ENCODE results near the gene CFLAR. TPM values are rescaled to one million over a fixed set of nuclear protein-coding genes. Genes with fewer than 3 reads are reported as not detected.
A peak's percentile ranks its signal among the peaks of the same experiment; 100 is the strongest.

CFLAR gene
- total RNA-seq, 1 donor from 2014 or later, result 46.1 TPM

DNA sequence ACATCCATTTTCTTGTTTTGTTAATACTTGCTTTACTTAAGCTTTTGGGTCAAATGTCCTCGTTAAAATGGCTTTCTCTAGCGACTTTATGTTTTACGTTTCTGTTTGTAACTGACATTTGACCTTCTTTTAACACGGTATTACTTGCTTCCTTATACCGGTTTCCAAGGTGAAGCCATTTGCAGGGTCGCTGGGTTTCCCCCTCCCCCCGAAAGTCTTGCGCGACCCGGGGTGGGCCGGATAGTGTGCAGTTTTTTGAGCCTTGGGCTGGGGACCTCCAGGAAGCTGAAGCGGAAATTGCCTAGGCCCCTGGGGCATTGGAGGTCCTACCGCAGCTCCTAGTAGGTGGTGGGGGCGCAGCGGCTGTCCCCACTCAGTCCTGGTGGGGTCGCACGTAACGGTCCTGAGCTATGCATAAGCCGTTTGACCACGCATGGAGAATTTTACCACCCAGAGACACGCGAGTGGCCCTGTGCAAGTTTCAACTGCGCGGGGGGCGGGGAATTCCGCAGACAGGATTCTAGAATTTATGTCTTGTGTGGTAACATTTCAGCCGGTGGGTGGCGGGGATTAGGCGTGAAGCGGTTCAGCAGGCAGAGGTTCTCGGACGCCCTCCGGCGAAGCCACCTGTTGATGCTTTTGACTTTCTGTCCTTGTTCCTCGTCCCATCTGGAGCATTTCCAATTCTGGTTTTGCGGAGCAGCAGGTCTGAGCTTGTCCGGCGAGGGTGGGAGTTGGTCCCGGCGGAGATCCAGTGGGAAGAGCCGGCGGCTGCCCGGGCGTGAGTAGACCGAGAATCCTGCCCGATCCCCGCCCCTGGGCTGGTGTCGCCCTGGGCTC, 2.4 kb downstream of the CFLAR start:
- Mint-ChIP-seq H3K36me3 (ENCODE audit: insufficient read depth) (no peaks in the 10 kb centered on the region), H3K4me3 (ENCODE audit: low read depth) (peak overlapping the region; percentile 89), H3K27ac (peak overlapping the region; percentile 87), H3K27me3 (no peaks in the 10 kb centered on the region), H3K9me3 (ENCODE audit: low read depth) (no peaks in the 10 kb centered on the region), H3K4me1 (ENCODE audit: low read depth) (peaks cover 36% of the 10 kb centered on the region)
- DNase-seq (ENCODE audit: low spot score, unreplicated experiment), result peak; percentile 44
- TF ChIP-seq CTCF (IDR thresholded peaks at IDR 0.05; ENCODE audit: unreplicated experiment), result peak; percentile 45

- no peak for TF ChIP-seq CTCF (IDR thresholded peaks at IDR 0.05; ENCODE audit: unreplicated experiment)
- Mint-ChIP-seq H3K36me3 (ENCODE audit: insufficient read depth) (no peaks in the 10 kb centered on the region), H3K4me3 (ENCODE audit: low read depth) (peak overlapping the region; percentile 89), H3K9me3 (ENCODE audit: low read depth) (no peaks in the 10 kb centered on the region), H3K4me1 (ENCODE audit: low read depth) (peaks cover 45% of the 10 kb centered on the region), H3K27me3 (no peaks in the 10 kb centered on the region), H3K27ac (peak overlapping the region; percentile 87)
- no peak for DNase-seq (ENCODE audit: low spot score, unreplicated experiment)
Observed at GRCh38 chr2:201118961-201119854, 3.2 kb downstream of the CFLAR start.

GRCh38 chr2:201122276-201122675, 6.3 kb downstream of the CFLAR start:
- Mint-ChIP-seq H3K9me3 (ENCODE audit: low read depth) (no peaks in the 10 kb centered on the region), H3K4me1 (ENCODE audit: low read depth) (peaks cover 62% of the 10 kb centered on the region), H3K36me3 (ENCODE audit: insufficient read depth) (no peaks in the 10 kb centered on the region), H3K27ac (no peak overlapping the region), H3K27me3 (no peaks in the 10 kb centered on the region), H3K4me3 (ENCODE audit: low read depth) (no peak overlapping the region)
- no peak for DNase-seq (ENCODE audit: low spot score, unreplicated experiment)
- TF ChIP-seq CTCF (IDR thresholded peaks at IDR 0.05; ENCODE audit: unreplicated experiment), result no peak

- Mint-ChIP-seq H3K4me1 (ENCODE audit: low read depth) (peaks cover 52% of the 10 kb centered on the region), H3K4me3 (ENCODE audit: low read depth) (peak overlapping the region; percentile 45)
Observed at GRCh38 chr2:201126308-201127151, 10.6 kb downstream of the CFLAR start.

More at GRCh38 chr2:201126308-201127151, 10.6 kb downstream of the CFLAR start:
- Mint-ChIP-seq H3K9me3 (ENCODE audit: low read depth) (no peaks in the 10 kb centered on the region), H3K36me3 (ENCODE audit: insufficient read depth) (peaks cover 3% of the 10 kb centered on the region), H3K27me3 (no peaks in the 10 kb centered on the region), H3K27ac (peak overlapping the region; percentile 93)
- no peak for TF ChIP-seq CTCF (IDR thresholded peaks at IDR 0.05; ENCODE audit: unreplicated experiment)
- DNase-seq (ENCODE audit: low spot score, unreplicated experiment), result no peak
